PC-9 (cell line): ENCODE measurements around the gene ABR. TPM values are rescaled to one million over a fixed set of nuclear protein-coding genes. Genes with fewer than 3 reads are reported as not detected.

Experiments
- BruUV-seq: library from RNA; stranded (reverse); fragments of 400-500 nt; replicated peaks from 2 replicates; lab custom pipeline; 2021; lab: Mats Ljungman, UMichigan
- CTCF ChIA-PET: fragments of 300-600 bp; sonication (Branson Sonifier 250); formaldehyde crosslinking; loops from one replicate; lab custom pipeline; 2022; ENCODE audit warnings: antibody characterized with exemption; lab: Charles Lee
- POLR2A ChIA-PET: fragments of 300-600 bp; sonication (Branson Sonifier 250); formaldehyde crosslinking; loops from one replicate; lab custom pipeline; 2022; ENCODE audit warnings: antibody characterized with exemption; ENCODE audit not compliant: unreplicated experiment; lab: Charles Lee
- DNase-seq, 2 experiments: peaks; one replicate each; pipeline versions ENCODE4 v3.0.0 to v3.0.0-alpha.2; 2015 to 2022; ENCODE audit warnings: mixed read lengths in 1 of 2
- H2AFZ ChIP-seq: fragments of 200-600 bp; sonication (generic); 2 replicates; pipeline ENCODE4 v1.8.1; 2017; ENCODE audit warnings: antibody characterized with exemption
- H3F3A ChIP-seq: fragments of 200-600 bp; sonication (generic); 2 replicates; pipeline ENCODE4 v1.8.1; 2017; ENCODE audit warnings: antibody characterized with exemption, mild to moderate bottlenecking, low read depth; ENCODE audit not compliant: insufficient read depth
- H3K27ac ChIP-seq: fragments of 200-600 bp; sonication (generic); 2 replicates; pipeline ENCODE4 v1.6.1; 2016; ENCODE audit warnings: mixed run types
- H3K27me3 ChIP-seq: fragments of 200-600 bp; sonication (generic); 2 replicates; pipeline ENCODE4 v1.6.1; 2016; ENCODE audit warnings: low read depth, mixed run types; ENCODE audit not compliant: insufficient read depth
- H3K36me3 ChIP-seq: fragments of 200-600 bp; sonication (generic); 2 replicates; pipeline ENCODE4 v1.6.1; 2016; ENCODE audit warnings: low read depth, mixed run types
- H3K4me1 ChIP-seq: fragments of 200-600 bp; sonication (generic); replicated peaks from 2 replicates; pipeline ENCODE4 v1.6.1; 2016; ENCODE audit warnings: mixed run types; ENCODE audit not compliant: insufficient read depth
- H3K4me2 ChIP-seq: fragments of 200-600 bp; sonication (generic); 2 replicates; pipeline ENCODE4 v1.6.1; 2017; ENCODE audit warnings: mixed run types
- H3K4me3 ChIP-seq: fragments of 200-600 bp; sonication (generic); 2 replicates; pipeline ENCODE4 v1.6.1; 2016; ENCODE audit warnings: mixed run types
- H3K79me2 ChIP-seq: fragments of 200-600 bp; sonication (generic); 2 replicates; pipeline ENCODE4 v1.6.1; 2017; ENCODE audit warnings: low read depth, mixed run types
- H3K9me2 ChIP-seq: fragments of 200-600 bp; sonication (generic); 2 replicates; pipeline ENCODE4 v1.8.1; 2017; ENCODE audit warnings: mild to moderate bottlenecking; ENCODE audit not compliant: insufficient read depth
- H3K9me3 ChIP-seq: fragments of 200-600 bp; sonication (generic); 2 replicates; pipeline ENCODE4 v1.8.1; 2016; ENCODE audit warnings: low read depth; ENCODE audit not compliant: insufficient read depth
- H4K20me1 ChIP-seq: fragments of 200-600 bp; sonication (generic); 2 replicates; pipeline ENCODE4 v1.8.1; 2017; ENCODE audit not compliant: insufficient read depth
- CTCF ChIP-seq: fragments of 200-600 bp; sonication (generic); conservative IDR thresholded peaks from 2 replicates; pipeline ENCODE4 v1.6.1; 2017; ENCODE audit warnings: mixed run types, antibody characterized with exemption, mild to moderate bottlenecking, moderate library complexity
- EZH2 ChIP-seq: fragments of 200-600 bp; sonication (generic); IDR thresholded peaks from 2 replicates; pipeline ENCODE4 v1.8.0; 2017; ENCODE audit warnings: antibody characterized with exemption, low read depth
- intact Hi-C: fragments of 100-400 bp; cut with micrococcal nuclease; formaldehyde crosslinking; loops from one replicate; pipeline ENCODE4 v1.10.0; 2022; ENCODE audit not compliant: unreplicated experiment
- total RNA-seq: library from RNA; stranded (reverse); gene quantifications from 2 replicates; pipeline ENCODE4 v1.2.3, GENCODE V29; 2021

The ABR gene
- total RNA-seq, 1 experiment from 2014 or later: 76.0 TPM

- no peak for DNase-seq
- no peaks in the 10 kb centered on the region for H3K79me2 ChIP-seq
- H2AFZ ChIP-seq: no peak overlapping the region
- H3K4me3 ChIP-seq: no peak overlapping the region
- no peak for TF ChIP-seq CTCF
- no peak for TF ChIP-seq EZH2
- H3K27me3 ChIP-seq: no peaks in the 10 kb centered on the region
- ChIA-PET POLR2A (no interaction called here), CTCF (no interaction called here)
- no peaks in the 10 kb centered on the region for H3K9me2 ChIP-seq
- intact Hi-C loops: no loop called here
- H3K9me3 ChIP-seq: no peaks in the 10 kb centered on the region
- H4K20me1 ChIP-seq: no peaks in the 10 kb centered on the region
- H3K4me1 ChIP-seq: no peaks in the 10 kb centered on the region
- no TSS peak for BruUV-seq
- no peaks in the 10 kb centered on the region for H3K36me3 ChIP-seq
- H3K27ac ChIP-seq: no peak overlapping the region
- H3F3A ChIP-seq: peaks cover 18% of the 10 kb centered on the region; the same call in 1 of the 2 replicates
- H3K4me2 ChIP-seq: no peak overlapping the region
These were observed 125.1 kb downstream of the ABR start for GRCh38 chr17:1054656-1055055.

GRCh38 chr17:1053661-1054360, 126.0 kb downstream of the ABR start:
- Histone ChIP-seq H3K79me2 (no peaks in the 10 kb centered on the region), H2AFZ (no peak overlapping the region), H3K27me3 (no peaks in the 10 kb centered on the region), H3K27ac (no peak overlapping the region), H3K9me3 (no peaks in the 10 kb centered on the region), H4K20me1 (no peaks in the 10 kb centered on the region), H3K4me2 (no peak overlapping the region), H3K4me3 (no peak overlapping the region), H3K4me1 (no peaks in the 10 kb centered on the region), H3K9me2 (no peaks in the 10 kb centered on the region), H3K36me3 (no peaks in the 10 kb centered on the region), H3F3A (peaks cover 10% of the 10 kb centered on the region; the same call in 1 of the 2 replicates)
- POLR2A ChIA-PET: no interaction called here
- no TSS peak for BruUV-seq
- CTCF ChIA-PET: no interaction called here
- intact Hi-C loops: no loop called here
- TF ChIP-seq EZH2 (no peak), CTCF (no peak)
- no peak for DNase-seq

GRCh38 chr17:1050996-1051925, 128.5 kb downstream of the ABR start:
- H3K27me3 ChIP-seq: no peaks in the 10 kb centered on the region
- no peak overlapping the region for H3K27ac ChIP-seq
- H3F3A ChIP-seq: no peaks in the 10 kb centered on the region; the same call in 1 of the 2 replicates
- intact Hi-C loops: no loop called here
- no peak overlapping the region for H3K4me2 ChIP-seq
- no TSS peak for BruUV-seq
- no peak overlapping the region for H3K4me3 ChIP-seq
- TF ChIP-seq CTCF (no peak), EZH2 (no peak)
- no peaks in the 10 kb centered on the region for H4K20me1 ChIP-seq
- H3K79me2 ChIP-seq: no peaks in the 10 kb centered on the region
- no peaks in the 10 kb centered on the region for H3K9me3 ChIP-seq
- H3K9me2 ChIP-seq: no peaks in the 10 kb centered on the region
- no peaks in the 10 kb centered on the region for H3K4me1 ChIP-seq
- ChIA-PET CTCF (interaction anchor here (0.7 kb wide), 1 partner anchor 199 kb away, joined by 5 read pairs; no protein-coding TSS in a partner anchor), POLR2A (no interaction called here)
- no peak for DNase-seq
- H3K36me3 ChIP-seq: no peaks in the 10 kb centered on the region
- H2AFZ ChIP-seq: no peak overlapping the region
